ENCODE data around the gene EBP.
"Not testable (repeated sequence)": the region's sequence is repeated elsewhere in the genome, so short reads cannot be mapped to it uniquely, and the experiment has no call there.

EBP gene

GRCh38 chrX:48514868-48515460 lies 6.6 kb upstream of the EBP start:
- H3K9me3 ChIP-seq (ENCODE audit: control insufficient read depth, insufficient read depth, low read length): no peaks in the 10 kb centered on the region
- no peaks in the 10 kb centered on the region for H3K4me1 ChIP-seq (ENCODE audit: control insufficient read depth, insufficient read depth, low read length)
- H3K4me3 ChIP-seq (ENCODE audit: low read depth, low read length): no peak overlapping the region
- H3K36me3 ChIP-seq (ENCODE audit: control insufficient read depth, insufficient read depth, low read length): peaks cover 2% of the 10 kb centered on the region
- no peaks in the 10 kb centered on the region for H3K27me3 ChIP-seq (ENCODE audit: control insufficient read depth, insufficient read depth, low read length)
- no peak overlapping the region for H3K9ac ChIP-seq (ENCODE audit: low read depth, low read length)

DNA sequence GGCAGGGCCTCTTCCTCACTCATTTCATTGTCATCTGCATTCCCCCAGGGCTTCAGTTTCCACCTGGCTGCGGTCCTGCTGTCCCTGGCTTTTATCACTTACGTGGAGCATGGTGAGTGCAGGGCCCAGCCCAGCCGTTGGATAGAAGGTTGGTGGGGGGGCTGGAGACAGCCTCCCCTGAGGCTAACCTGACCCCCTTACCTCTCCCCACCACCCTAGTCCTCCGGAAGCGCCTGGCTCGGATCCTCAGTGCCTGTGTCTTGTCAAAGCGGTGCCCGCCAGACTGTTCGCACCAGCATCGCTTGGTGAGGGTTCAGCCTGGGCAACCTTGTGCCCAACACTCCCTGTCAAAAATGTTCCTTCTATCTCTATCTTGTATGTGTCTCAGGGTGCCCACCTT lies 5.8 kb upstream of the EBP start:
- Histone ChIP-seq H3K4me1 (ENCODE audit: control insufficient read depth, insufficient read depth, low read length) (no peaks in the 10 kb centered on the region), H3K9me3 (ENCODE audit: control insufficient read depth, insufficient read depth, low read length) (no peaks in the 10 kb centered on the region), H3K36me3 (ENCODE audit: control insufficient read depth, insufficient read depth, low read length) (peaks cover 2% of the 10 kb centered on the region)

DNA sequence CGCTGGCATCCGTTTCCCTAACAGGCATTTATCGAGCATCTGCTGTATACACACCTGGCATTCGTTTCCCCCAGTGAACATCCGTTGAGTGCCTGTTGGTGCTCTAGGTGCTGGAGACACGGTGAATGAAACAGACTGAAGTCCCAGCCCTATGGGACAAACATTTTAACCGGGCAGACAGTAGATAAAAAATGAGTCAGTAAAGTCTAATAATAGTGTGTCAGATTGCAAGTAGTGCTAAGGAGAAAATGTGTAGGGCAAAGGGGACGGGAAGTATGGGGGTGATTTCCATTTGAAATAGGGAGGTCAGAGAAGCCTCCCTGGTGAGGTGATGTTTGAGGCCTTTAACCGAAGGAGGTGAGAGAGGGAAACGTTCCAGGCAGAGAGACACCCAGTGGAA lies 5.3 kb upstream of the EBP start:
- Histone ChIP-seq H3K36me3 (ENCODE audit: control insufficient read depth, insufficient read depth, low read length) (peaks cover 2% of the 10 kb centered on the region), H3K9ac (ENCODE audit: low read depth, low read length) (no peak overlapping the region), H3K9me3 (ENCODE audit: control insufficient read depth, insufficient read depth, low read length) (no peaks in the 10 kb centered on the region), H3K4me3 (ENCODE audit: low read depth, low read length) (no peak overlapping the region), H3K27me3 (ENCODE audit: control insufficient read depth, insufficient read depth, low read length) (no peaks in the 10 kb centered on the region), H3K4me1 (ENCODE audit: control insufficient read depth, insufficient read depth, low read length) (no peaks in the 10 kb centered on the region)

More for the DNA sequence above, 5.8 kb upstream of the EBP start:
- Histone ChIP-seq H3K9ac (ENCODE audit: low read depth, low read length) (no peak overlapping the region), H3K27me3 (ENCODE audit: control insufficient read depth, insufficient read depth, low read length) (no peaks in the 10 kb centered on the region), H3K4me3 (ENCODE audit: low read depth, low read length) (no peak overlapping the region)

DNA sequence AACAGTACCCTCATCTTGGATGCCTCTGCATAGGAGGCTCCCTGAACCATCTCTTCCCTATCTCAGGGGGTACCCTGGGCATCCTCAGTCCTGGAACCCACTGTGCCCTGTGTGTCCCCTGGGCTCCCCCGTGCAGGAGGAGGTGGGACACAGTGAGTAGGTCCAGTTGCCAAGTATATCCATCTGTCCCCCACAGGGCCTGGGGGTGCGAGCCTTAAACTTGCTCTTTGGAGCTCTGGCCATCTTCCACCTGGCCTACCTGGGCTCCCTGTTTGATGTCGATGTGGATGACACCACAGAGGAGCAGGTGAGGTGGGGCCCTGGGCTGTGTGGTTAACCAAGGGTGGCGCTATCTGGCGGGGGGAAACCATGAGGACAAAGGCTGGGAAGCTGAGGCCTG lies 4.6 kb upstream of the EBP start:
- peaks cover 2% of the 10 kb centered on the region for H3K36me3 ChIP-seq (ENCODE audit: control insufficient read depth, insufficient read depth, low read length)

DNA sequence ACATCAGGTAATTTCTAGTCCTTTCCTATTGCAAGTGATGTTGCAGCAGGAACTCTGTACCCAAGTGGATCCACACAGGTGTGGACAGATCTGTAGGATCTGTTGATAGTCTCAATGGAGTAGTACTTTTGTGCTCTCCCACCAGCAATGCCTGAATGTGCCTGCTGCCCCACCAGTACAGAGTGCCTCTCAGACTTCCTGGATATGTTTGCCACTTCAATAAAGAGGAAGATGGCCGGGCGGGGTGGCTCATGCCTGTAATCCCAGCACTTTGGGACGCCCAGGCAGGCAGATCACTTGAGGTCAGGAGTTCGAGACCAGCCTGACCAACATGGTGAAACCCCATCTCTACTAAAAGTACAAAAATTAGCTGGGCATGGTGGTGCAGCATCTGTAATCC lies 2.1 kb upstream of the EBP start:
- not testable (repeated sequence) for H3K9ac ChIP-seq (ENCODE audit: low read depth, low read length); H3K4me1 ChIP-seq (ENCODE audit: control insufficient read depth, insufficient read depth, low read length)

More for the DNA sequence above, 4.6 kb upstream of the EBP start:
- H3K4me1 ChIP-seq (ENCODE audit: control insufficient read depth, insufficient read depth, low read length): no peaks in the 10 kb centered on the region
- H3K4me3 ChIP-seq (ENCODE audit: low read depth, low read length): no peak overlapping the region
- no peaks in the 10 kb centered on the region for H3K27me3 ChIP-seq (ENCODE audit: control insufficient read depth, insufficient read depth, low read length)
- no peak overlapping the region for H3K9ac ChIP-seq (ENCODE audit: low read depth, low read length)
- H3K9me3 ChIP-seq (ENCODE audit: control insufficient read depth, insufficient read depth, low read length): no peaks in the 10 kb centered on the region

GRCh38 chrX:48520455-48520854 lies 1.2 kb upstream of the EBP start:
- H3K9me3 ChIP-seq (ENCODE audit: control insufficient read depth, insufficient read depth, low read length): no peaks in the 10 kb centered on the region
- H3K36me3 ChIP-seq (ENCODE audit: control insufficient read depth, insufficient read depth, low read length): peaks cover 4% of the 10 kb centered on the region
- no peaks in the 10 kb centered on the region for H3K27me3 ChIP-seq (ENCODE audit: control insufficient read depth, insufficient read depth, low read length)
- no peak overlapping the region for H3K4me3 ChIP-seq (ENCODE audit: low read depth, low read length)
- H3K9ac ChIP-seq (ENCODE audit: low read depth, low read length): no peak overlapping the region
- H3K4me1 ChIP-seq (ENCODE audit: control insufficient read depth, insufficient read depth, low read length): no peaks in the 10 kb centered on the region

More for the DNA sequence above, 2.1 kb upstream of the EBP start:
- not testable (repeated sequence) for H3K27me3 ChIP-seq (ENCODE audit: control insufficient read depth, insufficient read depth, low read length); H3K4me3 ChIP-seq (ENCODE audit: low read depth, low read length); H3K9me3 ChIP-seq (ENCODE audit: control insufficient read depth, insufficient read depth, low read length); H3K36me3 ChIP-seq (ENCODE audit: control insufficient read depth, insufficient read depth, low read length)

DNA sequence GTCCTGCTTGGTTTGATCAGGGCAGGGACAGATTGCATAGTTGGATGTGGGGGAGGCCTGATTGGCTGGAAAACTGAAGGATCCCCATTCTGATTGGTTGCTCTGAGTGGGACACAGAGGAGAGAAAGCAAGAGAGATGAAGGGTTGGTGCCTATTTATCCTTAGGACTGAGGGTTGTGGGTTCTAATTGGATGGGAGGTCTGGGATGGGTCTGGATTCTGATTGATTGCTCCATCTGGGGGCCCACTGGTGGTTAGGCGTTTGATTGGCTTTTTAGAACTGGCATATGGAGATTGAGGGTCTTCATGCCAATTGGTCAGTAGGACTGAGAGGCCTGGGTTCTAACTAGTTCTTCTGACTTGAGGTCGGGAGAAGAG lies 644 bp upstream of the EBP start:
- Histone ChIP-seq H3K36me3 (ENCODE audit: control insufficient read depth, insufficient read depth, low read length) (peaks cover 4% of the 10 kb centered on the region), H3K4me3 (ENCODE audit: low read depth, low read length) (peak overlapping the region; percentile 67), H3K4me1 (ENCODE audit: control insufficient read depth, insufficient read depth, low read length) (no peaks in the 10 kb centered on the region), H3K9me3 (ENCODE audit: control insufficient read depth, insufficient read depth, low read length) (no peaks in the 10 kb centered on the region), H3K27me3 (ENCODE audit: control insufficient read depth, insufficient read depth, low read length) (no peaks in the 10 kb centered on the region), H3K9ac (ENCODE audit: low read depth, low read length) (peak overlapping the region; percentile 62)

GRCh38 chrX:48522291-48522690 lies 683 bp downstream of the EBP start:
- Histone ChIP-seq H3K27me3 (ENCODE audit: control insufficient read depth, insufficient read depth, low read length) (no peaks in the 10 kb centered on the region), H3K4me3 (ENCODE audit: low read depth, low read length) (peak overlapping the region; percentile 67), H3K9ac (ENCODE audit: low read depth, low read length) (peak overlapping the region; percentile 76), H3K4me1 (ENCODE audit: control insufficient read depth, insufficient read depth, low read length) (no peaks in the 10 kb centered on the region), H3K9me3 (ENCODE audit: control insufficient read depth, insufficient read depth, low read length) (no peaks in the 10 kb centered on the region), H3K36me3 (ENCODE audit: control insufficient read depth, insufficient read depth, low read length) (peaks cover 7% of the 10 kb centered on the region)

DNA sequence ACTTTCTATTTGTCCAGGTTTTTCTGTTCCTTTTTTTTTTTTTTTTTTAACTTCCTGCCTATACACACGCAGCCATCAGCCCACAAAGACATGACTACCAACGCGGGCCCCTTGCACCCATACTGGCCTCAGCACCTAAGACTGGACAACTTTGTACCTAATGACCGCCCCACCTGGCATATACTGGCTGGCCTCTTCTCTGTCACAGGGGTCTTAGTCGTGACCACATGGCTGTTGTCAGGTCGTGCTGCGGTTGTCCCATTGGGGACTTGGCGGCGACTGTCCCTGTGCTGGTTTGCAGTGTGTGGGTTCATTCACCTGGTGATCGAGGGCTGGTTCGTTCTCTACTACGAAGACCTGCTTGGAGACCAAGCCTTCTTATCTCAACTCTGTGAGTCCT lies 2.1 kb downstream of the EBP start:
- H3K9ac ChIP-seq (ENCODE audit: low read depth, low read length): no peak overlapping the region
- no peak overlapping the region for H3K4me3 ChIP-seq (ENCODE audit: low read depth, low read length)
- peaks cover 2% of the 10 kb centered on the region for H3K9me3 ChIP-seq (ENCODE audit: control insufficient read depth, insufficient read depth, low read length)
- no peaks in the 10 kb centered on the region for H3K27me3 ChIP-seq (ENCODE audit: control insufficient read depth, insufficient read depth, low read length)
- H3K36me3 ChIP-seq (ENCODE audit: control insufficient read depth, insufficient read depth, low read length): peaks cover 13% of the 10 kb centered on the region
- H3K4me1 ChIP-seq (ENCODE audit: control insufficient read depth, insufficient read depth, low read length): no peaks in the 10 kb centered on the region

DNA sequence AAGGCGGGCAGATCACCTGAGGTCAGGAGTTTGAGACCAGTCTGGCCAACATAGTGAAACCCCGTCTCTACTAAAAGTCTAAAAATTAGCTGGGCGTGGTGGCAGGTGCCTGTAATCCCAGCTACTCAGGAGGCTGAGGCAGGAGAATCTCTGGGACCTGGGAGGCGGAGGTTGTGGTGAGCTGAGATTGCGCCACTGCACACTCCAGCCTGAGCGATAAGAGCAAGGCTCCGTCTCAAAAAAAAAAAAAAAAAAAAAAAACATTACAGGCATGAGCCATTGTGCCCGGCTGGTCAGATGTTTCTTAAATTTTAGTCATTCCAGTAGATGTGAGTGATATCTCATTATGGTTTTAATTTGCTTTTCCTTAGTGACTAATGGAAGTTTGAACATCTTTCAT lies 4.2 kb downstream of the EBP start:
- not testable (repeated sequence) for H3K4me1 ChIP-seq (ENCODE audit: control insufficient read depth, insufficient read depth, low read length); H3K9ac ChIP-seq (ENCODE audit: low read depth, low read length); H3K4me3 ChIP-seq (ENCODE audit: low read depth, low read length); H3K9me3 ChIP-seq (ENCODE audit: control insufficient read depth, insufficient read depth, low read length); H3K27me3 ChIP-seq (ENCODE audit: control insufficient read depth, insufficient read depth, low read length)
- H3K36me3 ChIP-seq (ENCODE audit: control insufficient read depth, insufficient read depth, low read length): peaks cover 13% of the 10 kb centered on the region

DNA sequence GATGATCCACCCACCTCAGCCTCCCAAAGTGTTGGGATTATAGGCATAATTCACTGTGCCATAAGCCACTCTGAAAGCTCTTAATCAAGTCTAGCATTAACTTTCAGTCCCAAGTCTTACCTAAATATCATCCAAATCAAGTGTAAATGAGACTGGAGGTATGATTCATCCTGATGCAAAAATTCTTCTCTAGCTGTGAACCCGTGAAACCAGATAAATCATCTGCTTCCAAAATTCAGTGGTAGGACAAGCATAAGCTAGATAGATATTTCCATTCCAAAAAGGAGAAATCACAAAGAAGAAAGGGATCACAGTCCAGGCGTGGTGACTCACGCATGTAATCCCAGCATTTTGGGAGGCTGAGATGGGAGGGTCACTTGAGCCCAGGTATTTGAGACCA lies 9.1 kb downstream of the EBP start:
- no peaks in the 10 kb centered on the region for H3K27me3 ChIP-seq (ENCODE audit: control insufficient read depth, insufficient read depth, low read length)
- peaks cover 2% of the 10 kb centered on the region for H3K9me3 ChIP-seq (ENCODE audit: control insufficient read depth, insufficient read depth, low read length)
- H3K9ac ChIP-seq (ENCODE audit: low read depth, low read length): no peak overlapping the region
- H3K4me1 ChIP-seq (ENCODE audit: control insufficient read depth, insufficient read depth, low read length): no peaks in the 10 kb centered on the region
- H3K36me3 ChIP-seq (ENCODE audit: control insufficient read depth, insufficient read depth, low read length): peaks cover 10% of the 10 kb centered on the region
- H3K4me3 ChIP-seq (ENCODE audit: low read depth, low read length): no peak overlapping the region

- no peaks in the 10 kb centered on the region for H3K27me3 ChIP-seq (ENCODE audit: control insufficient read depth, insufficient read depth, low read length)
- peaks cover 10% of the 10 kb centered on the region for H3K36me3 ChIP-seq (ENCODE audit: control insufficient read depth, insufficient read depth, low read length)
- H3K9ac ChIP-seq (ENCODE audit: low read depth, low read length): no peak overlapping the region
- H3K4me3 ChIP-seq (ENCODE audit: low read depth, low read length): no peak overlapping the region
- peaks cover 2% of the 10 kb centered on the region for H3K9me3 ChIP-seq (ENCODE audit: control insufficient read depth, insufficient read depth, low read length)
- no peaks in the 10 kb centered on the region for H3K4me1 ChIP-seq (ENCODE audit: control insufficient read depth, insufficient read depth, low read length)
Measured at GRCh38 chrX:48531358-48531959, 9.9 kb downstream of the EBP start.
